Subcutaneous preadipocyte (primary cell): ENCODE results near the gene PAPSS2. TPM values are rescaled to one million over a fixed set of nuclear protein-coding genes. Genes with fewer than 3 reads are reported as not detected.

Experiments
- total RNA-seq: library from RNA; depleted of rRNA; stranded (reverse); fragments of >200 nt; gene quantifications from 2 replicates; pipeline ENCODE4 v1.2.3, GENCODE V29; 2012

Gene PAPSS2
- total RNA-seq: 57.9 and 62.1 TPM in 2 replicates

DNA sequence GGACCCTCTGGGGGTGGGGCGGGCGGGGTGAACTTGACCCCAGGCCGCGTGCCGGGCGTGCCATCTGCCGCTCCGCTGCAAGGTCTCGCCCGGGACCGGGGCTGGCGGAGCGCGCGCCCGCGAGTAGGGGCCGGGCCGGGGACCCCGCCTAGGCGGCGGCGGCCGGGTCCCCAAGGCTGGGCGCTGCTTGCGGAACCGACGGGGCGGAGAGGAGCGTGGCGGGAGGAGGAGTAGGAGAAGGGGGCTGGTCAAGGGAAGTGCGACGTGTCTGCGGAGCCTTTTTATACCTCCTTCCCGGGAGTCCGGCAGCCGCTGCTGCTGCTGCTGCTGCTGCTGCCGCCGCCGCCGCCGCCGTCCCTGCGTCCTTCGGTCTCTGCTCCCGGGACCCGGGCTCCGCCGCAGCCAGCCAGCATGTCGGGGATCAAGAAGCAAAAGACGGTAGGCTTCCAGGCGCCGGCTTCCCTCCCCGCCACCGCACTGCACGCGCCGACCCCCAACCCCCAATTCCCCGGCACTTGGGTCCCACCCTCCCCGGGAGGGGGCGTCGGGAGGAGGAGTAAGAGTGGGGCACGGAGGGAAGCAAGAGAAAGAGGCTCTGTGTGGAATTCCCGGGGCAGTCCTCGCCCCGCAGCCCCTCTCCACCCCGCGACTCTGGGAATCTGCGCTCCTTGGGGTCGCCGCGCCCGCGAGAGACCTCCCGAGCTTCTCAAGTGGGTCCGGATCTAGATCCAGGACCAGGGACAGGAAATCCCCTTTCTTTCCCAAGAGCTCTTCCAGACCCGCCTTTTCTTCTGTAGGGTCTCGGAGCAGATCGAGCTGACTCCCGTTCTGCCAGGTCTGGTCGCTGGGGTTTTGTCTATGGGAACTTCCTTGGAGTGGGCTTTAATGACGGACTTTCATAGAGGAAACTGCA, at the start of gene PAPSS2:
Gene PAPSS2 (plus strand): TSS at position 308 of the 913 bp plus-strand sequence. CDS start 104 bp downstream, at position 412.

Other genes starting within 250 kb of the PAPSS2 start
- 24.6 and 29.1 TPM in 2 replicates for gene MINPP1, start 155.0 kb upstream of the PAPSS2 start, total RNA-seq
- 23.9 and 26.1 TPM in 2 replicates for gene ATAD1, start 158.3 kb downstream of the PAPSS2 start, total RNA-seq
- gene KLLN, start 203.7 kb downstream of the PAPSS2 start, total RNA-seq: 0.73 and 0.78 TPM in 2 replicates
- gene PTEN, start 203.7 kb downstream of the PAPSS2 start, total RNA-seq: 140 and 146 TPM in 2 replicates